GM12875 (cell line): ENCODE measurements around the gene CDC42EP3.

Source experiments
- H3K4me3 ChIP-seq: one replicate; pipeline ENCODE4 v1.5.1; 2011; ENCODE audit warnings: low read depth, low read length, control low read depth
- TF ChIP-seq, protein P1 (sequence below): IDR thresholded peaks from 2 replicates; pipeline ENCODE4 v1.5.1; 2011; ENCODE audit warnings: low read depth, mild to moderate bottlenecking, control low read depth, inconsistent platforms, low read length, moderate library complexity, borderline replicate concordance; ENCODE audit not compliant: insufficient read depth

Gene CDC42EP3

DNA sequence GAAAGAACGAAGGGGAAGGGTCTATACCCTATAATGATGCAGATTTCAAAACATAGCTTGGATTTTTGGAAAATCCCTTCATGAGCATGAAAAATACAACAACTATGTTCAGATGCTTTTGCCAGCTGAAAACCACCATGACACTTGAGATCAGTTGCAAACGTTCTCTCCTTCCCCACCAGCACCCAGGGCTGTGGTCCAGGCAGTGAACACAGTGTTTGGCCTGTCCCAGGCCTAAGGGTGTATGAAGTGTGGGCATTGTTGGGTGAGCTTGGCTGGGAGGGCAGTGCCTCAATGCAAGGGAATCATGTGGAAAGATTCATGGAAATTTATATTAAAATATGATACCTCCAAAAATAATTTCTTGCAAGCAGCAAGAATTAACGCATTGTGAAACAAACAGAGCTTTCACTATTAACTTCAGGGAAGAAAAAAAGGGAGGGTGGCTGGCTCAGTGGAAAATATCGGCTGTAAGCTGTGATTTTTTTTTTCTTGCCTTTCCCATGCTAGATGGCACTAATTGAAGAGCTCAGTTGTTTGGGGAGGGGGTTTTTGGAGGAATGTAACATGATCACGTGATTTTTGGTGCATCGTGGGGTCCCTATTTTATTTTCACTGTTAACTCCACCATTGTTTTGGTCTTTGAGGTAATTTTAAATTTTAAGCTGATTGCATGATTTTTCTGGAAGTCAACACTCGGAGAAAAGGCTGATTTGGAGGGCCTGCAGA lies 52.0 kb downstream of the CDC42EP3 start:
- H3K4me3 ChIP-seq = peak overlapping the region; percentile 18
- TF ChIP-seq, protein P1, sequence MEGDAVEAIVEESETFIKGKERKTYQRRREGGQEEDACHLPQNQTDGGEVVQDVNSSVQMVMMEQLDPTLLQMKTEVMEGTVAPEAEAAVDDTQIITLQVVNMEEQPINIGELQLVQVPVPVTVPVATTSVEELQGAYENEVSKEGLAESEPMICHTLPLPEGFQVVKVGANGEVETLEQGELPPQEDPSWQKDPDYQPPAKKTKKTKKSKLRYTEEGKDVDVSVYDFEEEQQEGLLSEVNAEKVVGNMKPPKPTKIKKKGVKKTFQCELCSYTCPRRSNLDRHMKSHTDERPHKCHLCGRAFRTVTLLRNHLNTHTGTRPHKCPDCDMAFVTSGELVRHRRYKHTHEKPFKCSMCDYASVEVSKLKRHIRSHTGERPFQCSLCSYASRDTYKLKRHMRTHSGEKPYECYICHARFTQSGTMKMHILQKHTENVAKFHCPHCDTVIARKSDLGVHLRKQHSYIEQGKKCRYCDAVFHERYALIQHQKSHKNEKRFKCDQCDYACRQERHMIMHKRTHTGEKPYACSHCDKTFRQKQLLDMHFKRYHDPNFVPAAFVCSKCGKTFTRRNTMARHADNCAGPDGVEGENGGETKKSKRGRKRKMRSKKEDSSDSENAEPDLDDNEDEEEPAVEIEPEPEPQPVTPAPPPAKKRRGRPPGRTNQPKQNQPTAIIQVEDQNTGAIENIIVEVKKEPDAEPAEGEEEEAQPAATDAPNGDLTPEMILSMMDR = no peak

DNA sequence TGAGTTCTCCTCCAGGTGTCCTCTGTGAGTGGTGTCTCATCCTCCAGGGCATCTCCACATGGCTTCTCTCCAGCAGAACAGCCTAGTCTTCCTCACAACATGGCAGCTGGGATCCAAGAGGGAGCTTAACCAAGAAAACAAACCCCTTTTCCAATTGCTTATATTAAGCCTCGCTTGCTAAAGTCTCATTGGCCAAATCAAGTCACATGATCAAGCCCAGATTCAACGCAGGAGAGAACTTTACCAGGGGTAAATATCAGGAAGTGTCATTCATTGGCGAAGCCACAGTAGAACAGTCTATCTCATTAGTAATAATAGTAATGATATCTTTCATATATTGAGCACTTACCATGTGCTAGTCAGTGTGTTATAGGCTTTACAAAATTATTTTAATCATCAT lies 53.1 kb downstream of the CDC42EP3 start:
- H3K4me3 ChIP-seq = peak overlapping the region; percentile 38
- TF ChIP-seq, protein P1 = no peak

DNA sequence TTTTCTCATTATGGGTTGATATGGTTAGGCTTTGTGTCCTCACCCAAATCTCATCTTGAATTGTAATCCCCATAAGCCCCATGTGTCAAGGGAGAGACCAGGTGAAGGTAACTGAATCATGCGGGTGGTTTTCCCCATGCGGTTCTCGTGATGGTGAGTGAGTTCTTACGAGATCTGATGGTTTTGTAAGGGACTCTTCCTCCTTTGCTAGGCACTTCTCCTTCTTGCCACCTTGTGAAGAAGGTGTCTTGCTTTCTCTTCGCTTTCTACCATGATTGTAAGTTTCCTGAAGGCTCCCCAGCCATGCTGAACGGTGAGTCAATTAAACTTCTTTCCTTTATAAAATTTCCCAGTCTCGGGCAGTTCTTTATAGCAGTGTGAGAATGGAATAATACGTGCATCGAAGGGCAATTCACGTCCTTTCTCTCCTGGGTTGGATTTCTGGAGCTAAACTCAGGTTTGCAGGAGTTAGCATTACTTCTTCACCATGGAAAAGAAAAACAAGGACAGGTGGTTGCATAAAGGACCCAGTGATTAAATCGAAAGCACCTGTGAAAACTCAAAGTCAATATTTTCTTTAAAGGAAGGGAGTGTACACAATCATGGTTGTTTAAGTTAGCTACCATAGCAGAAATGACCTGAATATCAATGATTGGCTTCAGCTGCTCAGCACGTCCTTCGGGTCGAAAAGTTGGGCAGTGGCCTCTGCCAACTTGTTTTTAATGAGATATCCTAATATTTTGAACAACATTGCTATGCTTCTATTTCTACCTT lies 54.1 kb downstream of the CDC42EP3 start:
- TF ChIP-seq, protein P1 = no peak
- peak overlapping the region; percentile 38 for H3K4me3 ChIP-seq

DNA sequence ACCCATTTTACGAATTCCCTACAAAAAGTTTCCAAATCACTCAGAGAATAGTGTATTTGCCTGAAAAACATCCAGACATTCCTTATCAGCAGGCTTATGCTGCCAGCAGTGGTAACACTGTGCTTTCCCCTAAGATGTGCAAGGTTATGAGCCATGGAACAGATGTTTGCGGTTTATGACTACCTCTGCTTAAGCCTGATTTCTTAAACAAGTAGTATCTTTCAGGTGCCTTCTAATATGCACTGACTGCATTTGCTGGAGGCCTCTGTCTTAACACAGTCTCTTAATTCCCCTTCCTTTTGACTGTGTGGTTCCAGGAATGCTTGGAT lies 54.8 kb downstream of the CDC42EP3 start:
- TF ChIP-seq, protein P1 = no peak
- no peak overlapping the region for H3K4me3 ChIP-seq

DNA sequence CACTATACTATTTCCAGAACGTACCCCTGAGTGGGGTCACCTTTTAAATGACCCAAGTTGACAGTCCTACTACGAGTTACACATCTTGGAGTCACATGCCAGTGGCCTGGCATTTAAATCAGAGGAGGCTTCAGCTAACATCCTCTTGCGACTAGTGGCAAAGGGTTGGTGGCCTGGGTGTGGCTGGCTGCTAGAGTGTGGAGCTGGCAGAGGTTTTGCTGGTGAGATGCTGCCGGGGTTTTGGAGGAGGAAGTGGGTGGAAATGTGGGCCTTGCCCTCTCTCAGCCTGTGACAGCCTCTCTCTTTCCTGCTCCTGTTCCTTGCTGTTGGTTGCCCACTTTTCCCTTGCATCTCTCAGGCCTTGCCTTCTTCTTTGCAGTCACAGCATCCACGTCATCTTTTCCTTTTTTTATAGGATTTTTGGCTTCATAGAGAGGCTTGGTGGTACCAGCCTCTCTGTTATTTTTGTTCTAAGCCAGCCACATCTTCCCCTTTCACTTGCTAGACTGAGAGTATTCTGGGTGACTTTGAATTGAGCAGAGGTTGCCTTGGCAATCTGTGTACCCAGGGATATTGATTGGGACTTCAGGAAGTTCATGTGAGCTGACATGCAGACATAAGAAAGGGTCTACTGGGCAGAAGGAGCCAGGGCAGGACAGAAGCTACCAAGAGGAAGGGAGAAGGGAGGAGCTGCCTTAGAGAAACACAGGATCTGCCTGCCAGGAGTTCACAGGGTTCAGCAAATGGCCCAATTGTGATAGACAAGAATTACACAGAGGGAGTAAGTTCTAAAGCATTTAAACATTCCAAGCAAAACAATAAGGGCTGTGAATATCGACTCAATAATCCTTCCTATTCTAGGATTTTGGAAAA lies 55.4 kb downstream of the CDC42EP3 start:
- H3K4me3 ChIP-seq = no peak overlapping the region
- TF ChIP-seq, protein P1 = no peak

- TF ChIP-seq, protein P1 = no peak
- H3K4me3 ChIP-seq = no peak overlapping the region
These were observed 57.2 kb downstream of the CDC42EP3 start for GRCh38 chr2:37614061-37614738.
